ENCODE data around the gene STK38. TPM values are rescaled to one million over a fixed set of nuclear protein-coding genes. Genes with fewer than 3 reads are reported as not detected.

Gene STK38
- total RNA-seq = 15.8 and 19.8 TPM in 2 replicates

GRCh38 chr6:36546920-36547645 is at the start of gene STK38:
Gene STK38 (minus strand): TSS chr6:36547479. CDS start chr6:36540202, 7,277 bp downstream.

GRCh38 chr6:36594029-36594815 is 46.9 kb upstream of the STK38 start, which contains the start of gene SRSF3:
Gene SRSF3 (plus strand): TSS chr6:36594362. CDS start chr6:36596763, 2,401 bp downstream.

Other genes with a start within 250 kb of the STK38 start
- gene BNIP5, start 210.6 kb downstream of the STK38 start, total RNA-seq = not detected in 2 replicates
- gene ETV7, start 159.8 kb downstream of the STK38 start, total RNA-seq = 0.54 and 1.6 TPM in 2 replicates
- gene PXT1, start 104.6 kb downstream of the STK38 start, total RNA-seq = not detected in 2 replicates
- gene KCTD20, start 104.5 kb downstream of the STK38 start, total RNA-seq = 36.6 and 37.1 TPM in 2 replicates
- 78.6 and 151 TPM in 2 replicates for gene SRSF3, start 46.9 kb upstream of the STK38 start, total RNA-seq
- gene CDKN1A, start 131.2 kb upstream of the STK38 start, total RNA-seq = 290 and 302 TPM in 2 replicates
- gene RAB44, start 150.3 kb upstream of the STK38 start, total RNA-seq = not detected in 2 replicates

Data from cardiac ventricle fibroblast (primary cell).